Sigmoid colon (tissue), 4 donors: ENCODE data around the gene GPR150.
A peak's percentile ranks its signal among the peaks of the same experiment; 100 is the strongest.

Experiments
- CTCF ChIP-seq, 4 experiments: fragments of 450-650 bp in 3 of 4; fragments of 200-600 bp in 1 of 4; IDR thresholded peaks; one replicate each; pipeline ENCODE4 v1.5.1; 2016 to 2019; ENCODE audit warnings: antibody characterized with exemption in 4 of 4, mild to moderate bottlenecking in 3 of 4, moderate library complexity in 2 of 4
- EP300 ChIP-seq, 4 donors: sonication (generic); formaldehyde crosslinking; IDR thresholded peaks; one replicate each; pipeline ENCODE4 v1.6.1; 2017; ENCODE audit warnings: antibody characterized with exemption in 4 of 4
- POLR2A ChIP-seq, 2 donors: fragments of 450-650 bp; IDR thresholded peaks; one replicate each; pipeline ENCODE4 v1.6.1; 2016; ENCODE audit warnings: antibody characterized with exemption in 2 of 2, mild to moderate bottlenecking in 2 of 2, moderate library complexity in 2 of 2
- POLR2AphosphoS5 ChIP-seq, 4 donors: sonication (generic); formaldehyde crosslinking; IDR thresholded peaks; one replicate each; pipeline ENCODE4 v1.6.1; 2017; ENCODE audit warnings: antibody characterized with exemption in 4 of 4

GRCh38 chr5:95669540-95669939, 49.7 kb downstream of the GPR150 start:
- TF ChIP-seq CTCF (IDR thresholded peaks at IDR 0.05) (no peak), POLR2AphosphoS5 (IDR thresholded peaks at IDR 0.05) (peak; percentile 70 to 92 (median 80)), POLR2A (IDR thresholded peaks at IDR 0.05) (no peak), EP300 (IDR thresholded peaks at IDR 0.05) (peak; percentile 20 to 89 (median 42))
